DOHH2 (cell line): ENCODE measurements around the gene ZIC1.

ENCODE experiments used
- H3F3A ChIP-seq: fragments of 200-600 bp; sonication (generic), shearing (Covaris generic); 2 replicates; pipeline ENCODE4 v1.6.0; 2016; ENCODE audit warnings: antibody characterized with exemption, mild to moderate bottlenecking; ENCODE audit not compliant: control insufficient read depth, insufficient read depth
- H3K27ac ChIP-seq: fragments of 200-600 bp; sonication (generic); 2 replicates; pipeline ENCODE4 v1.5.1; 2014; ENCODE audit warnings: low read depth, mild to moderate bottlenecking, low read length, moderate library complexity
- H3K27me3 ChIP-seq: fragments of 200-600 bp; sonication (generic); 2 replicates; pipeline ENCODE4 v1.6.1; 2014; ENCODE audit warnings: mild to moderate bottlenecking, low read length, mixed read lengths; ENCODE audit not compliant: control insufficient read depth
- H3K36me3 ChIP-seq: fragments of 200-600 bp; sonication (generic); 2 replicates; pipeline ENCODE4 v1.6.1; 2014; ENCODE audit warnings: mild to moderate bottlenecking, low read length, moderate library complexity, mixed read lengths; ENCODE audit not compliant: control insufficient read depth
- H3K4me1 ChIP-seq: fragments of 200-600 bp; sonication (generic); 2 replicates; pipeline ENCODE4 v1.6.1; 2014; ENCODE audit warnings: mild to moderate bottlenecking, low read length, mixed read lengths; ENCODE audit not compliant: control insufficient read depth
- H3K4me2 ChIP-seq: fragments of 200-600 bp; sonication (generic); 2 replicates; pipeline ENCODE4 v1.6.0; 2014; ENCODE audit warnings: mild to moderate bottlenecking, low read length, moderate library complexity
- H3K4me3 ChIP-seq: fragments of 200-600 bp; sonication (generic); 2 replicates; pipeline ENCODE4 v1.5.1; 2014; ENCODE audit warnings: mild to moderate bottlenecking, low read length, mixed read lengths
- H3K79me2 ChIP-seq: fragments of 200-600 bp; sonication (generic); 2 replicates; pipeline ENCODE4 v1.6.1; 2014; ENCODE audit warnings: mild to moderate bottlenecking, low read length, mixed read lengths; ENCODE audit not compliant: control insufficient read depth
- H3K9me2 ChIP-seq: fragments of 200-600 bp; sonication (generic); replicated peaks from 2 replicates; pipeline ENCODE4 v1.6.1; 2014; ENCODE audit warnings: mild to moderate bottlenecking, low read length, mixed read lengths; ENCODE audit not compliant: control insufficient read depth
- H3K9me3 ChIP-seq: fragments of 200-600 bp; sonication (generic); 2 replicates; pipeline ENCODE4 v1.6.1; 2014; ENCODE audit warnings: antibody characterized with exemption, low read length, mixed read lengths; ENCODE audit not compliant: control insufficient read depth, insufficient read depth
- H4K20me1 ChIP-seq: fragments of 200-600 bp; sonication (generic); 2 replicates; pipeline ENCODE4 v1.6.0; 2014; ENCODE audit warnings: low read depth, mild to moderate bottlenecking, antibody characterized with exemption, low read length, moderate library complexity; ENCODE audit not compliant: control insufficient read depth, insufficient read depth
- CTCF ChIP-seq: fragments of 200-600 bp; sonication (generic); IDR thresholded peaks from one replicate; pipeline ENCODE4 v1.5.1; 2014; ENCODE audit warnings: antibody characterized with exemption, mild to moderate bottlenecking, low read depth, low read length; ENCODE audit not compliant: poor library complexity, severe bottlenecking
- EZH2phosphoT487 ChIP-seq: fragments of 200-600 bp; sonication (generic); IDR thresholded peaks from 2 replicates; pipeline ENCODE4 v1.6.1; 2017; ENCODE audit warnings: borderline replicate concordance, mild to moderate bottlenecking, antibody characterized with exemption, low read length, moderate library complexity, mixed read lengths

ZIC1 gene

DNA sequence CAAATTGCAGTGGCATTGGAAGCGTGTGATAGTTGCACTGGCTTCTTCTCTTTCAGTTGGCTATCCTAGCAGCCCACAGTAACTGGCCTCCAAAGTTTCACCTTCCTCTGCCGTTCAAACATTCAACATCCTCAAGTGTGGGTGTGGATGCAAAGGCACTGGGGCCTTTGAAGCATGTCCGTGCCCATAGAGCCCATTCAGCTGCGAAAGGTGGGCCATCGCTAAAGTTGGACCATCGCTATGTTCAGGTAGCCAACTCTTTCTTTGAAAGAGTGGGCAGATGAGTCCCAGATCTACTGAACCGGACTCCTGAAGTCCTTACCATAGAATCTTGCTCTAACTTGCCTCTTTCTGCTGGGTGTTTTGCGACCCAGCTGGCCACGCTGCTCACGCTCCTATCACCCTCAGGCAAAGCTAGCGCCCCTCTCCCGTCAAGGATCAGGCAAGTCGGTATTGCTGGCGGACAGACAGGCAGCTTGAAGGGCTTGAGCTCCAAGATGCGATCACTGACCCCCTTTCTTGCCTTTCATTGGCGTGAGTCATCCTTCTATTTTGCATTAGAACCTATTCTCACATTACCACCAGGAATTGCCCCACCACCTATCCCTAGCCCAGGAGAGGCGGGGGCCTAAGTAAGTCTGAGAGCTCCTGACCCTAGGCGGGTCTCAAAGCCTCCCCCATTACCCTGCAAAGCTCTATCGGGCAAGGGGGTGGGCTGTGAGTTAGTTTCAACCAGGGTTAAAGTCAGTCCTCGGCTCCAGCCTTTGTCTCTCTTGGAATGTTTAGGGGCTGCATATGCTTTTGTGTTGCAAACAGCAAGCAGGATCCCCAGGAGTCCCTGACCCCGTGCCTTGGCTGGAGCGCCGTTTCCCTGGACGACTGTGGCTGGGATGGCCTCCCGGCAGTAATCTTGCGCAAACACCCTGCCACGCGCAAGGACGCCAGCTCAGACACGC, 31.5 kb upstream of the ZIC1 start:
- no peaks in the 10 kb centered on the region for H3K4me1 ChIP-seq
- no peaks in the 10 kb centered on the region for H3K27me3 ChIP-seq

DNA sequence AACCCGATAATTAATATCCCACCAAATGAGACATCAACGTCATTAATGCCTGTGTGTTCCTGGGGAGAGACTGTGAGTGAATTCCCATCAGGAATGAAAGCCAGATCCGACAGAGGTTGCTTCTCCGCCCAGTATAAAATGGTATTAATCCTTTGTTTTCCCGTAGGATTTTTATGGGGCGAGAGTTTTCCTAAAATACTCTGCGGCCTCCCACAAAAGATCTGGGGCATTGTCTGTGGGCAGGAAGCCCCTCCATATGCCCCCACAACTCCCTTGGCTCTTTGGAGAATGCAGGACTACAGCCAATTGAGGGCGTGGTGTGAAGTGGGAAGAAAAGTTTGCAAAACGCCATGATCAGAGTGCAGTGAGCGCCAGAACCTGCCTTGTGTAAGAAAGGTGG, 29.5 kb upstream of the ZIC1 start:
- Histone ChIP-seq H3K9me3 (no peaks in the 10 kb centered on the region), H3K79me2 (no peaks in the 10 kb centered on the region)
- no peak for TF ChIP-seq EZH2phosphoT487
- no peak for TF ChIP-seq CTCF

More for the DNA sequence above, 31.5 kb upstream of the ZIC1 start:
- H3K4me3 ChIP-seq, result no peak overlapping the region
- no peaks in the 10 kb centered on the region for H3K9me2 ChIP-seq
- H3K36me3 ChIP-seq, result no peaks in the 10 kb centered on the region
- H3K9me3 ChIP-seq, result no peaks in the 10 kb centered on the region; the same call in 1 of the 2 replicates
- no peaks in the 10 kb centered on the region for H3K79me2 ChIP-seq
- no peak overlapping the region for H3K4me2 ChIP-seq
- TF ChIP-seq EZH2phosphoT487, result no peak
- no peak for TF ChIP-seq CTCF
- H4K20me1 ChIP-seq, result no peaks in the 10 kb centered on the region
- no peaks in the 10 kb centered on the region for H3F3A ChIP-seq
- no peak overlapping the region for H3K27ac ChIP-seq

GRCh38 chr3:147380387-147380951, 28.7 kb upstream of the ZIC1 start:
- Histone ChIP-seq H3K27ac (no peak overlapping the region), H3K4me2 (no peak overlapping the region), H3K9me2 (no peaks in the 10 kb centered on the region), H3K79me2 (no peaks in the 10 kb centered on the region), H3K4me1 (no peaks in the 10 kb centered on the region), H3K4me3 (no peak overlapping the region), H3K36me3 (no peaks in the 10 kb centered on the region), H3F3A (no peaks in the 10 kb centered on the region), H3K27me3 (no peaks in the 10 kb centered on the region), H4K20me1 (no peaks in the 10 kb centered on the region), H3K9me3 (no peaks in the 10 kb centered on the region)
- no peak for TF ChIP-seq CTCF
- TF ChIP-seq EZH2phosphoT487, result no peak

More for the DNA sequence above, 29.5 kb upstream of the ZIC1 start:
- Histone ChIP-seq H3K27me3 (no peaks in the 10 kb centered on the region), H3K4me3 (no peak overlapping the region), H3F3A (no peaks in the 10 kb centered on the region), H3K4me1 (no peaks in the 10 kb centered on the region), H3K36me3 (no peaks in the 10 kb centered on the region), H4K20me1 (no peaks in the 10 kb centered on the region), H3K9me2 (no peaks in the 10 kb centered on the region), H3K27ac (no peak overlapping the region), H3K4me2 (no peak overlapping the region)
